ENCODE results near the gene ATP5F1E.
"Not testable (repeated sequence)": the region's sequence is repeated elsewhere in the genome, so short reads cannot be mapped to it uniquely, and the experiment has no call there.

The ATP5F1E gene

GRCh38 chr20:59018817-59019216, 13.3 kb downstream of the ATP5F1E start:
- no peak for DNase-seq

GRCh38 chr20:59017493-59018231, 14.5 kb downstream of the ATP5F1E start:
- DNase-seq, result no peak

- no peak for DNase-seq
Measured at GRCh38 chr20:59016795-59017492, 15.2 kb downstream of the ATP5F1E start.

- no peak for DNase-seq
Measured at GRCh38 chr20:59015812-59016711, 16.1 kb downstream of the ATP5F1E start.

DNA sequence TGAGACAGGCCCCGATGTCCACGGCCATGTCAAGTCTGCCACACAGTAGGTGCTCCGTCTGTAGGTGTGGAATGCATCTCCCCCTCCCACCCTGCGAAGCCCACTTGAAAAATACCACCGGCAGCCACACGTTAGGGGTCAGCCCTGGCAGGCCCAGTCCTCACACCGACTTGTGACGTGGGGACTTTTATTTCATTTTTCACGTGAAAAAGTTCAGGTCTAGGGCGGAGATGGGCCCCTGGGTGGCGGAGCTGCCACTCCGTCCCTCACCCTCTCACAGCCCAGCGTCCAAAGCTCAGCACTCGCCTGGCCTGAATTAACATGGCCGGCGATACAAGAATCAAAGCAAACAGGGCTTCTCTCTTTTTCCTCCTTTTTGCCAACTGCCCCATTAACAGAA, 16.7 kb downstream of the ATP5F1E start:
- no peak for DNase-seq

- DNase-seq, result no peak
Measured at GRCh38 chr20:59014680-59015389, 17.3 kb downstream of the ATP5F1E start.

DNA sequence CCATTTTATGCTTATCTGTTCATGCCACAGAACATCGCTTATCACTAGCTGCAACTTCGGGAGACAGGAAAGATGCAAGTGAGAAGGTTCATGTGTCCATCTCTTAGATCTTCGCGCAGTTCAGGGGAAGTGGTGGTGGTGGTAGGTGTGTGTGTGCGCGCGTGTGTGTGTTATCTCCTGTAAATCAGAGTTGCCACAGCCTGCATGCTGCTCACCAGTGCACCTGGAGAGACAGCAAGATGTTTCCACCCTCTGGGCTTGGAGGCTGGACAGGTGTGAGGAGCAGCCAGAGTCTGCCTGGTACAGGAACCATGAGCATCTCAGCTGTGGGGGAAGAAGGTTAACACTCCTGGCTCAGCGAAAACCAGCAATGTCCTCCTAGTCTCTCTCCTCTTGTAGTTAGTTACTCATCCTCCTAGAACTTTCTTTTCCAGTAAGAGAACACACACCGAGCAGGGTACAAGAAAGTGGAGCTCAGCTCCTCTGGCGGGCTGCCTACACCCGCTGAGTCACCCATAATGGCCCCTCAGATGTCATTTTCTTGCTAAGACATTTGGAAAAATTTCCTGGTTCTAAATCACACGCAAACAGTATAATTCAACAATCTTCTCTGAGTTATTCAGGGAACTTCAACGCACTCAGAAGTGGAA, 18.1 kb downstream of the ATP5F1E start:
- no peak for DNase-seq

DNA sequence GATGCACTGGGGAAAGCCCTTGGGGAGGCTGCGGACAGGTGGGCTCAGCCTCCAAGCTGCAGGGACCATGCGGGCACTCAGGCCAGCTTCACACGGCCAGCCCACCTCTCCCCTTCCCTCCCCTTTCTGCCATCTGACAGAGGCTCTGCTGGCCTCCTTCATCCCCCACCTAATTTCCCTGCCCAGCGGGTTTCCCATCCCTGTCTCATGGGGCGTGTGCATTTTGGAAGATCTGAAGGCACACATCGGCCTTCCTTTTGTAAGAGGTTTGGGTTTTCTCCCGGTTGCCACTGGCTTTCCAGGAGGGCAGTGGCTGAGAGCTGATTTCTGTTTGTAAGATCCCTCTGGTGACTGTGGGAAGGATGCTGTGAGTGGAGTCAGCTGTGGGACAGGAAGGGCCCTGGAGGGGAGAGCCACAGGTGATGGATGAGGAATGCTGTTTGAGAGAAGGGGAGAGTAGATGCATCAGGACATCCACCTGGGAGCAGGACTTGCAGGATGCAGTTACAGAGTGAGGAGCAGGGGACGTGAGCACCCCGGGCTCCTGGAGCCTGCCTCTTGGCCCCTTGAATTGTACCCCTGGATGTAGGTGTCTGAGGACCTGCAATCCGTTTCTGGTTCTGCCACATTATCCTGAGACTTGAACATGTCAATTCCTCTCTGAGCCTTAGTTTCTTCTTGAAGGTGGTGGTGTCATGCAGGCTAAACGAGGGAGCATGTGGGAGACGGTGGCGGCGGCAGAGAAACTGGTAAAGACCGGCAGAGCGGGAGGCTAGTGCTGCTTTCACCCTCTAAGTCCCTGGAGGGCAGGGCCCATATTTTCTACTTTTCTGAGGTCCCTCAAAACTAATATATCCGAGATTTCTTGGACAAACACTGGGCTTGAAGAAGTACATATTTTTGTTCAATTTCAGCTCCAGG, 18.8 kb downstream of the ATP5F1E start:
- DNase-seq, result no peak

- not testable (repeated sequence) for DNase-seq
Measured at GRCh38 chr20:59011874-59012157, 20.3 kb downstream of the ATP5F1E start.

DNA sequence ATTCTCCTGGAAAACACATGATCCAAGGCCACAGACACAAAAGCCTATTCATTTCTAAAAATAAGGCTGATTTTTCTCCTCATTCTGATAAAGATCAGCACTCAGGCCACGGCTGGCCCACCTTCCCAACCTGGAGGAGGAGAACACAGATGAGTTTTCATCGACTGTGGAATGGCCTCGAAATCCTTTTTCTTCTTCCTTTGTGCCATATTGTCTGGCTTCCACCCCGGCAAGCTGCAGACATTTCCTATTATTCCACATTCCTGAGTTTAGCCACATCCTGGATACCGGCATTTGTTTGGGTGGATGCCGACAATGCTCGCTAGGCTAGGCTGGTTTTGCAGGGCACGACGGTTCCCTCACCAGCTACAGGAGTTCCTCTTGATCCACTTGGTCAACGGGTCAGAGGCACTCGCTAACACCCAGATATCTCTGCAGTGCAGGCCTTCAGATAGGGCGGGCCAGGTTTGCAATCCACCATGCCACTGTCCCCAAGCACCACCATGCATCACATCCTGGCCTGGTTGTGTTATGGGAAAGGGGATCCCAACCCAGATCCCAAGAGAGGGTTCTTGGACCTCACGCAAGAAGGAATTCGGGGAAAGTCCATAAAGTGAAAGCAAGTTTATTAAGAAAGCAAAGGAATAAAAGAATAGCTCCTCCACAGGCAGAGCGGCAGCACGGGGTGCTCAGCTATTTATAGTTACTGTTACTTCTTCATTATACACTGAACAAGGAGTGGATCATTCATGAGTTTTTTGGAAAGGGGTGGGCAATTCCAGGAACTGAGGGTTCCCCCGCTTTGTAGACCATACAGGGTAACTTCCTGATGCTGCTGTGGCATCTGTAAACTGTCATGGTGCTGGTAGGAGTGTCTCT, 20.9 kb downstream of the ATP5F1E start:
- DNase-seq, result peak; percentile 47

GRCh38 chr20:59010321-59010994, 21.7 kb downstream of the ATP5F1E start:
- DNase-seq, result no peak

DNA sequence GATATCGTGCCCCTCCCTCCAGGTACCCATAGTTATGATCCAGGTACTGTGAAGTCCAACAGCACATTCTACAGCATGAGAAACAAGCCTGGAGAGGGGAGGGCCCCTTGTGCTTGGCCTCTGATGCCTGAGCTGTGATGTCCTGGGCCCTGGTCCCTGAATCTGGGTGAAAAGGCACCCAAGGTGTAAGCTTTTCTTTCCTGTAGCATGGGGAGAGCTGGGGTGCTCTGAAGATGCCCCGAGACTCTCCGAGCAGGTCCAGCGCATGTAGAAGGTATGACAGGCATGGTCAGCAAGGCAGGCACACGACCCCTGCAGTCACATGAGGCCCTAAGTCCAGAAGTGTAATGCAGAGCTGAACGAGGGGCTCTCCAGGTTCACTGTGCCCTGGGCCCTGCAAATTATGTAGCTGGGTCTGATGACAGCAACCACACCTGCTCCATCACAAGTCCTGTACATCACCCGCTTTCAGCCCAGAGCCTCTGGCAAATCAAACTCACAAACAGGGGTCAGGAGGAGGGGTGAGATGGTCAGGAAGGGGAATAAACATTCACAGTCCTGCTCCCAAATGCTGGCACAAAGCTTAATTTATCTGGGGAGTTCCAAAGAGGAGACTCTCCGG, 23.3 kb downstream of the ATP5F1E start:
- no peak for DNase-seq

GRCh38 chr20:59007665-59008511, 24.2 kb downstream of the ATP5F1E start:
- peak; percentile 85 for DNase-seq

GRCh38 chr20:59006864-59007664, 25.1 kb downstream of the ATP5F1E start, which contains the start of gene CTSZ:
CTSZ (minus strand) TSS chr20:59007254; CDS start chr20:59007128, 126 bp downstream.
- DNase-seq, result peak; percentile 63

DNA sequence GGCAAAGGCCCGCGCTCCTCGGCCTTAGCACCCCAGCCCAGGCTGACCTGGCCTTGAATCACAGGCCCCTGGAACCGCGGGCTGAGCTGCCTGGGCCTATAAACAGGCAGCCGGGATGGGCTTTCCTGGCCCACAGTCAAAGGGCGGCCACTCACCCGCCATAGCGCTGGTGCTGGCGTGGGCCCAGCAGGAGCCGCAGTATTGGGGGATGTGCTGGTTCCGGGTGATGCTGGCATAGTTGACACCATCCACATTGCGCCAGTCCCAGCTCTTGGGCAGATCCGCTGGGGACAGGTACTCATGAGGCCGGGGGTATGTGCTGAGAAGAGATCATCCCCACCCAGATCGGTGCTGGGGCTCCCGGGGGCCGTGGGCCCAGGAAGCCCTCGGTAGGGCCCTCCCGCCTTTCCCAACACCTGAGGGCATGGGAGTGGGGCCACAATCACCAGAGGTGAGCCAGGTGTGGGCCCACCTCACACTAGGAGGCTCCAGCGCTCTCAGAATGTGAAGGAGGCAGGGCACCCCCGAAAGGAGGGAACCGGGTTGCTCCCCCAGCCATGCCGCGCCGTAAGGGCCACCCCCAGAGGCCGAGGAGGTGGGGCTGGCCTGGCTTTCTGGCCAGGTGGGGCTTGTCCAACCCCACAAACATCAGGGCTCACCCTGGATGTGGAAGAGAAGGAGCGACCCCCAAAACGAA, 25.8 kb downstream of the ATP5F1E start:
- DNase-seq, result no peak

GRCh38 chr20:59005523-59006166, 26.5 kb downstream of the ATP5F1E start:
- no peak for DNase-seq
